Naive thymus-derived CD4-positive, alpha-beta T cell (primary cell): ENCODE measurements around the gene STAMBPL1. TPM values are rescaled to one million over a fixed set of nuclear protein-coding genes. Genes with fewer than 3 reads are reported as not detected.

ENCODE experiments used
- ATAC-seq: fragments of 150-1000 bp; cut with Tn5 transposase; 2 replicates; pipeline ENCODE4 v1.10.0; 2021; ENCODE audit warnings: mild to moderate bottlenecking, moderate library complexity
- CTCF ChIA-PET: fragments of 350-600 bp; sonication (Branson Sonifier 250); formaldehyde crosslinking; loops from one replicate; lab custom pipeline; 2021; ENCODE audit warnings: antibody characterized with exemption; lab: Charles Lee
- POLR2A ChIA-PET: fragments of 350-600 bp; sonication (Branson Sonifier 250); formaldehyde crosslinking; loops from one replicate; lab custom pipeline; 2021; ENCODE audit warnings: antibody characterized with exemption, inconsistent platforms; lab: Charles Lee
- DNase-seq, 9 donors: peaks; one replicate each; pipeline versions ENCODE4 v3.0.0 to v3.0.0-alpha.2; 2020 to 2022; ENCODE audit warnings: mixed read lengths in 1 of 9
- H3K27ac ChIP-seq: one replicate; pipeline ENCODE4 v1.7.0; 2013; ENCODE audit warnings: mild to moderate bottlenecking, low read depth, low read length, moderate library complexity
- H3K27me3 ChIP-seq, 2 donors: one replicate each; pipeline ENCODE4 v1.7.0; 2013; ENCODE audit warnings: low read length in 2 of 2, mild to moderate bottlenecking in 2 of 2, moderate library complexity in 2 of 2; ENCODE audit not compliant: control insufficient read depth in 2 of 2, insufficient read depth in 2 of 2
- H3K36me3 ChIP-seq, 3 experiments: 1 replicate in 2 of 3; 2 replicates in 1 of 3; pipeline ENCODE4 v1.7.0; 2013; ENCODE audit warnings: low read length in 3 of 3, mild to moderate bottlenecking in 3 of 3, moderate library complexity in 1 of 3; ENCODE audit not compliant: insufficient read depth in 3 of 3, control insufficient read depth in 2 of 3
- H3K4me1 ChIP-seq, 2 donors: one replicate each; pipeline ENCODE4 v1.7.0; 2013; ENCODE audit warnings: low read length in 2 of 2, mild to moderate bottlenecking in 2 of 2, moderate library complexity in 1 of 2; ENCODE audit not compliant: control insufficient read depth in 2 of 2, insufficient read depth in 2 of 2
- H3K4me3 ChIP-seq: 2 replicates; pipeline ENCODE4 v1.7.0; 2013; ENCODE audit warnings: mild to moderate bottlenecking, low read length
- H3K9me3 ChIP-seq, 3 experiments: 1 replicate in 2 of 3; 2 replicates in 1 of 3; pipeline ENCODE4 v1.7.0; 2013; ENCODE audit warnings: low read length in 3 of 3; ENCODE audit not compliant: control insufficient read depth in 2 of 3
- H3K27ac Mint-ChIP-seq, 9 donors: one replicate each; pipeline ENCODE4 v1.8.0; 2020 to 2022; ENCODE audit warnings: mixed read lengths in 9 of 9, mild to moderate bottlenecking in 8 of 9, moderate library complexity in 5 of 9, inconsistent platforms in 2 of 9
- H3K27me3 Mint-ChIP-seq, 5 donors: one replicate each; pipeline ENCODE4 v1.8.0; 2021 to 2022; ENCODE audit warnings: mixed read lengths in 5 of 5, mild to moderate bottlenecking in 1 of 5
- H3K36me3 Mint-ChIP-seq, 5 donors: one replicate each; pipeline ENCODE4 v1.8.0; 2020 to 2022; ENCODE audit warnings: mixed read lengths in 5 of 5, mild to moderate bottlenecking in 3 of 5, inconsistent platforms in 1 of 5
- H3K4me1 Mint-ChIP-seq, 7 donors: one replicate each; pipeline ENCODE4 v1.8.0; 2020 to 2022; ENCODE audit warnings: mixed read lengths in 7 of 7, mild to moderate bottlenecking in 3 of 7, inconsistent platforms in 1 of 7
- H3K4me3 Mint-ChIP-seq, 10 donors: one replicate each; pipeline ENCODE4 v1.8.0; 2020 to 2022; ENCODE audit warnings: mild to moderate bottlenecking in 10 of 10, mixed read lengths in 10 of 10, moderate library complexity in 6 of 10, inconsistent platforms in 2 of 10
- H3K9me3 Mint-ChIP-seq, 11 donors: one replicate each; pipeline ENCODE4 v1.8.0; 2020 to 2022; ENCODE audit warnings: mixed read lengths in 11 of 11, mild to moderate bottlenecking in 4 of 11, inconsistent platforms in 1 of 11, moderate library complexity in 1 of 11
- intact Hi-C, 2 donors: fragments of 100-400 bp; cut with micrococcal nuclease; formaldehyde crosslinking; loops; one replicate each; pipeline ENCODE4 v1.15.1; 2023
- polyA plus RNA-seq, 2 donors: library from polyadenylated mRNA; unstranded; fragments of 300-500 nt; fragmentation: Illumina TruSeq; gene quantifications; one replicate each; pipeline ENCODE4 v1.2.3, GENCODE V29; 2021
- total RNA-seq, 6 experiments: library from RNA in 5 of 6; stranded (reverse) in 5 of 6; gene quantifications; 1 replicate in 5 of 6; 2 replicates in 1 of 6; pipeline ENCODE4 v1.2.3 and lab custom pipeline; 2021 to 2026

STAMBPL1 gene
- total and polyA plus RNA-seq, 7 experiments from 2014 or later, result 12.5 to 57.7 (median 35.7) TPM

- no peak overlapping the region for H3K4me3 Mint-ChIP-seq
- no peak for DNase-seq
- no peak overlapping the region for H3K27ac ChIP-seq
- intact Hi-C loops, result no loop called here
- H3K9me3 Mint-ChIP-seq, result no peaks in the 10 kb centered on the region
- H3K4me1 Mint-ChIP-seq, result peaks cover 5 to 22% (median 11%) of the 10 kb centered on the region in 7 donors
- peaks cover 0 to 2% (median 0%) of the 10 kb centered on the region in 5 donors for H3K27me3 Mint-ChIP-seq
- H3K36me3 Mint-ChIP-seq, result peaks cover 0 to 3% (median 0%) of the 10 kb centered on the region in 5 donors
- ATAC-seq, result no peak
- CTCF ChIA-PET, result interaction anchor here (1.2 kb wide), 1 partner anchor 14 kb away, joined by 4 read pairs; no protein-coding TSS in a partner anchor
- H3K9me3 ChIP-seq, result no peaks in the 10 kb centered on the region
- H3K36me3 ChIP-seq, result no peaks in the 10 kb centered on the region
- no peak overlapping the region for H3K4me3 ChIP-seq
- POLR2A ChIA-PET, result no interaction called here
- H3K4me1 ChIP-seq, result peaks cover 0 to 4% of the 10 kb centered on the region in 2 donors
- H3K27me3 ChIP-seq, result no peaks in the 10 kb centered on the region
- no peak overlapping the region for H3K27ac Mint-ChIP-seq
These were observed 29.3 kb upstream of the STAMBPL1 start for GRCh38 chr10:88850712-88851111.

- DNase-seq (no peak), ATAC-seq (peak; percentile 77)
- Histone ChIP-seq H3K9me3 (no peaks in the 10 kb centered on the region), H3K36me3 (no peaks in the 10 kb centered on the region), H3K27ac (no peak within 1 kb of the TSS), H3K27me3 (no peaks in the 10 kb centered on the region), H3K4me1 (peaks cover 0 to 4% of the 10 kb centered on the region in 2 donors), H3K4me3 (no peak within 1 kb of the TSS)
- peaks cover 0 to 3% (median 0%) of the 10 kb centered on the region in 5 donors for H3K36me3 Mint-ChIP-seq
- no peak within 1 kb of the TSS for H3K4me3 Mint-ChIP-seq
- H3K27ac Mint-ChIP-seq, result peak within 1 kb of the TSS in 1 of 9 donors; percentile 66
- H3K4me1 Mint-ChIP-seq, result peaks cover 5 to 22% (median 11%) of the 10 kb centered on the region in 7 donors
- intact Hi-C loops, result no loop called here
- ChIA-PET CTCF (interaction anchor here (1.2 kb wide), 1 partner anchor 15 kb away, joined by 4 read pairs; no protein-coding TSS in a partner anchor), POLR2A (interaction anchor here (0.6 to 0.9 kb wide), 2 partner anchors 55 to 178 kb away, joined by 3 to 4 read pairs; no protein-coding TSS in a partner anchor)
- no peaks in the 10 kb centered on the region for H3K9me3 Mint-ChIP-seq
- H3K27me3 Mint-ChIP-seq, result peaks cover 0 to under 1% (median 0%) of the 10 kb centered on the region in 5 donors
These were observed 28.3 kb upstream of the STAMBPL1 start, which contains the start of gene ANKRD22 for GRCh38 chr10:88851706-88852105. Gene ANKRD22, minus strand, starts transcription at chr10:88851844. Its CDS starts 237 bp downstream, at chr10:88851607.

- H3K4me1 ChIP-seq, result peaks cover 0 to 4% of the 10 kb centered on the region in 2 donors
- no peaks in the 10 kb centered on the region for H3K27me3 ChIP-seq
These were observed 27.7 kb upstream of the STAMBPL1 start for GRCh38 chr10:88852327-88852726.

GRCh38 chr10:88853155-88853881 lies 26.7 kb upstream of the STAMBPL1 start:
- no peak for DNase-seq
- H3K27ac Mint-ChIP-seq, result no peak overlapping the region
- Histone ChIP-seq H3K36me3 (no peaks in the 10 kb centered on the region), H3K4me1 (peaks cover 0 to 3% of the 10 kb centered on the region in 2 donors), H3K27ac (no peak overlapping the region), H3K27me3 (no peaks in the 10 kb centered on the region), H3K9me3 (no peaks in the 10 kb centered on the region), H3K4me3 (no peak overlapping the region)
- ATAC-seq, result peak; percentile 64
- no peak overlapping the region for H3K4me3 Mint-ChIP-seq
- H3K4me1 Mint-ChIP-seq, result peaks cover 5 to 21% (median 10%) of the 10 kb centered on the region in 7 donors
- intact Hi-C loops, result no loop called here
- ChIA-PET POLR2A (no interaction called here), CTCF (interaction anchor here (1.1 kb wide), 1 partner anchor 17 kb away, joined by 3 read pairs; no protein-coding TSS in a partner anchor)
- H3K27me3 Mint-ChIP-seq, result peaks cover 0 to 2% (median 0%) of the 10 kb centered on the region in 5 donors
- peaks cover 0 to 2% (median 0%) of the 10 kb centered on the region in 5 donors for H3K36me3 Mint-ChIP-seq
- no peaks in the 10 kb centered on the region for H3K9me3 Mint-ChIP-seq

More at GRCh38 chr10:88852327-88852726, 27.7 kb upstream of the STAMBPL1 start:
- ATAC-seq (no peak), DNase-seq (no peak)
- peaks cover 5 to 22% (median 11%) of the 10 kb centered on the region in 7 donors for H3K4me1 Mint-ChIP-seq
- intact Hi-C loops, result no loop called here
- no peak overlapping the region for H3K27ac Mint-ChIP-seq
- H3K4me3 Mint-ChIP-seq, result no peak overlapping the region
- no peaks in the 10 kb centered on the region for H3K9me3 Mint-ChIP-seq
- ChIA-PET CTCF (no interaction called here), POLR2A (interaction anchor here (0.9 kb wide), 1 partner anchor 54 kb away, joined by 4 read pairs; no protein-coding TSS in a partner anchor)
- no peak overlapping the region for H3K27ac ChIP-seq
- H3K27me3 Mint-ChIP-seq, result peaks cover 0 to 2% (median 0%) of the 10 kb centered on the region in 5 donors
- no peaks in the 10 kb centered on the region for H3K9me3 ChIP-seq
- H3K4me3 ChIP-seq, result no peak overlapping the region
- no peaks in the 10 kb centered on the region for H3K36me3 ChIP-seq
- H3K36me3 Mint-ChIP-seq, result peaks cover 0 to 3% (median 0%) of the 10 kb centered on the region in 5 donors

- Mint-ChIP-seq H3K4me3 (no peak overlapping the region), H3K36me3 (no peaks in the 10 kb centered on the region), H3K4me1 (peaks cover 0 to 11% (median 5%) of the 10 kb centered on the region in 7 donors), H3K27me3 (peaks cover 0 to 5% (median 0%) of the 10 kb centered on the region in 5 donors), H3K27ac (no peak overlapping the region), H3K9me3 (no peaks in the 10 kb centered on the region)
- H3K4me1 ChIP-seq, result no peaks in the 10 kb centered on the region
- no peak overlapping the region for H3K4me3 ChIP-seq
- H3K27ac ChIP-seq, result no peak overlapping the region
- ChIA-PET CTCF (no interaction called here), POLR2A (no interaction called here)
- no peaks in the 10 kb centered on the region for H3K27me3 ChIP-seq
- H3K36me3 ChIP-seq, result no peaks in the 10 kb centered on the region
- ATAC-seq (no peak), DNase-seq (no peak)
- intact Hi-C loops, result no loop called here
- no peaks in the 10 kb centered on the region for H3K9me3 ChIP-seq
These were observed 25.4 kb upstream of the STAMBPL1 start for GRCh38 chr10:88854684-88855083.

- intact Hi-C loops, result no loop called here
- no peaks in the 10 kb centered on the region for H3K27me3 ChIP-seq
- H3K36me3 Mint-ChIP-seq, result no peaks in the 10 kb centered on the region
- peaks cover 3 to 13% (median 5%) of the 10 kb centered on the region in 5 donors for H3K27me3 Mint-ChIP-seq
- H3K36me3 ChIP-seq, result no peaks in the 10 kb centered on the region
- no peak overlapping the region for H3K4me3 Mint-ChIP-seq
- no peak overlapping the region for H3K4me3 ChIP-seq
- H3K27ac Mint-ChIP-seq, result no peak overlapping the region
- H3K4me1 ChIP-seq, result no peaks in the 10 kb centered on the region
- ChIA-PET CTCF (no interaction called here), POLR2A (interaction anchor here (0.6 kb wide), 1 partner anchor 141 kb away, joined by 3 read pairs; no protein-coding TSS in a partner anchor)
- no peaks in the 10 kb centered on the region for H3K9me3 Mint-ChIP-seq
- ATAC-seq (no peak), DNase-seq (no peak)
- no peaks in the 10 kb centered on the region for H3K9me3 ChIP-seq
- peaks cover 0 to 13% (median 5%) of the 10 kb centered on the region in 7 donors for H3K4me1 Mint-ChIP-seq
- H3K27ac ChIP-seq, result no peak overlapping the region
These were observed 22.2 kb upstream of the STAMBPL1 start for GRCh38 chr10:88857831-88858230.
